ENCODE results near the gene WNK1. TPM values are rescaled to one million over a fixed set of nuclear protein-coding genes. Genes with fewer than 3 reads are reported as not detected.
A peak's percentile ranks its signal among the peaks of the same experiment; 100 is the strongest.

WNK1 gene
- total RNA-seq, 1 experiment from 2014 or later = 117 TPM

GRCh38 chr12:926641-927040 is 174.3 kb downstream of the WNK1 start:
- Mint-ChIP-seq H3K9me3 (no peaks in the 10 kb centered on the region), H3K4me3 (no peak overlapping the region), H3K27me3 (ENCODE audit: low read depth) (no peaks in the 10 kb centered on the region), H3K36me3 (ENCODE audit: insufficient read depth in 1 of 3, low read depth in 3 of 3) (peaks cover 28 to 72% (median 70%) of the 10 kb centered on the region in 3 experiments; a peak in 6 of 7 replicates), H3K4me1 (no peaks in the 10 kb centered on the region), H3K27ac (peak overlapping the region in 2 of 3 experiments; percentile 64 to 93; a peak in 3 of 7 replicates)
- Histone ChIP-seq H2BK15ac (ENCODE audit: low read depth, low read length) (no peak overlapping the region), H4K91ac (ENCODE audit: insufficient read length, low read depth, low read length) (no peak overlapping the region), H2BK5ac (ENCODE audit: insufficient read length, low read length) (no peak overlapping the region), H2BK120ac (ENCODE audit: low read depth, low read length, poor library complexity, severe bottlenecking) (no peak overlapping the region), H4K20me1 (ENCODE audit: control insufficient read depth, insufficient read depth, insufficient read length) (no peaks in the 10 kb centered on the region), H3K23me2 (ENCODE audit: insufficient read length, low read depth, low read length, poor library complexity, severe bottlenecking) (peaks cover 2% of the 10 kb centered on the region), H3K4me2 (ENCODE audit: insufficient read depth, insufficient read length, low read length) (no peak overlapping the region), H3K56ac (ENCODE audit: insufficient read length, low read depth, low read length) (no peak overlapping the region), H3K9me3 (ENCODE audit: control insufficient read depth, low read depth, low read length) (no peaks in the 10 kb centered on the region), H2AFZ (ENCODE audit: low read length) (no peak overlapping the region), H3K27me3 (ENCODE audit: insufficient read depth, low read length) (no peaks in the 10 kb centered on the region), H3T11ph (ENCODE audit: low read length) (no peak overlapping the region), H3K4ac (ENCODE audit: low read depth, low read length) (no peak overlapping the region), H3K79me1 (ENCODE audit: insufficient read depth, low read depth, low read length, poor library complexity, severe bottlenecking) (no peaks in the 10 kb centered on the region), H3K14ac (ENCODE audit: insufficient read depth, low read length) (no peak overlapping the region), H3K23ac (ENCODE audit: insufficient read length, low read depth, low read length) (no peak overlapping the region), H2AK5ac (ENCODE audit: insufficient read length, low read length) (no peak overlapping the region), H2BK20ac (ENCODE audit: low read depth, low read length, poor library complexity, severe bottlenecking) (no peak overlapping the region), H3K27ac (ENCODE audit: insufficient read length, low read depth, low read length) (no peak overlapping the region), H4K5ac (ENCODE audit: insufficient read length, low read depth, low read length) (no peak overlapping the region), H4K8ac (replicated peaks; ENCODE audit: insufficient read length, low read depth, low read length) (no peak overlapping the region), H3K9ac (ENCODE audit: extremely low read depth, insufficient read length, low read length) (no peak overlapping the region), H2BK12ac (ENCODE audit: insufficient read length, low read depth, low read length) (no peak overlapping the region), H3K18ac (ENCODE audit: insufficient read length, low read depth, low read length) (no peak overlapping the region), H3K79me2 (ENCODE audit: insufficient read depth, low read length) (no peaks in the 10 kb centered on the region), H3K4me1 (ENCODE audit: insufficient read depth, low read length) (no peaks in the 10 kb centered on the region)
- TF ChIP-seq CTCF (conservative IDR thresholded peaks at IDR 0.05) = no peak
- WGBS (ENCODE audit: extremely low coverage, insufficient read length, low lambda C conversion rate) = no CpG with 5 or more reads among the region's 12 CpGs
- no peak for DNase-seq

Measured in H9 (cell line).